NCI-H2196 (cell line): ENCODE data around the gene SLC12A8.

Experiments used
- DNase-seq: peaks from one replicate; lab custom pipeline; 2025; ENCODE audit not compliant: unreplicated experiment; lab: John Stamatoyannopoulos, UW

Gene SLC12A8

DNA sequence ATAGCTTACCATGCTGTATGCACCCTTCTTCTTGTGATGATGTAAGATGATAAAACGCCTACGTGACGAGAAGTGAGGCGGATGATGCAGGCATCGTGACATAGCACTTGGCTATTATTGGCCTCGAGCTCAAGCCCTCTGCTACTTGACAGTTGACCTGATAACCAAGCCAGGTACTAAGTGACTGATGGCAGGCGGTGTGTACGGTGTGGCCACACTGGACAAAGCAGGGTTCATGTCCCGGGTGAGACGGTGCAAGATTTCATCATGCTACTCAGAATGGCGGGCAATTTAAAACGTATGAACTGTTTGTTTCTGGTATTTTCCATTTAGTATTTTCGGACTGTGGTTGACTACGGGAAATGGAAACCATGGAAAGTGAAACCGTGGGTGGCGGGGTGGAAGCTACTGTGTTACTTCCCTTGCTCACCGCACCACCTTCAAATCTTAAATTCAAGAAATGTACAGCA lies 57.7 kb downstream of the SLC12A8 start:
- no peak for DNase-seq

DNA sequence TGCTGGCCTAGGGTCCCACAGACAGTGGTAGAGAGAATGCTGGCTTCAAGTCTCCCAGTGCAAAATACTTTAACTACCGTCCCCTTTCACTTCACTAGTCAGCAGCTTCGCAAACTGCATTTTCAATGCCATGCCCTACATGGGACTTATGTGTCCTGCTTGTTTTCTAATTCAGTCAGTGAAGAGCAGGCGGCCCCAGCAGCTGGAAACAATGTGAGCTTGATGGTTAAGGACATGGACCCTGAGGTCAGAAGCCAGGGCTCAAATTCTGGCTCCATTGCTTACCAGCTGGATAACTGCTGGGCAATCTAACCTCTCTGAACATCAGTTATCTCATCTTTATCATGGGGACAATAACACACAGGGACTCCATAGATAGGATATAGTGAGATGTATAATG lies 58.4 kb downstream of the SLC12A8 start:
- no peak for DNase-seq

DNA sequence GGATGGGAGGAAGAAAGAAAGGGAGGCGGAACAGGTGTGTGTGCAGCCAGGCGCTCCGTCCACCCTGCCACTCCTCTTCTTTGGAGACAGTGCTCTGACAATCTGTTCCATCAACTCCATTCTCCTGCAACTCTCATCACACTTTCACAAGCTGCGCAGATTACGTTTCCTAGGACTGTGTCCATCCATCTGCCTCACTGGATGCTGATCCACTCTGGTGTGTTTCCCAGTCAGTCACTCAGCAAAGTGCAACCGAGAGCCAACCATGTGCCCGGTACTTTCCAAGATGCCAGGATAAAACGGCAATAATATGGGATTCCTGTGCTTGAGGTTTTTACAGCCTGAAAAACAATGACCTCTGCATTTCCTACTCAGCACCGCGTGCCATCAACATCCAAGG lies 59.6 kb downstream of the SLC12A8 start:
- no peak for DNase-seq

DNA sequence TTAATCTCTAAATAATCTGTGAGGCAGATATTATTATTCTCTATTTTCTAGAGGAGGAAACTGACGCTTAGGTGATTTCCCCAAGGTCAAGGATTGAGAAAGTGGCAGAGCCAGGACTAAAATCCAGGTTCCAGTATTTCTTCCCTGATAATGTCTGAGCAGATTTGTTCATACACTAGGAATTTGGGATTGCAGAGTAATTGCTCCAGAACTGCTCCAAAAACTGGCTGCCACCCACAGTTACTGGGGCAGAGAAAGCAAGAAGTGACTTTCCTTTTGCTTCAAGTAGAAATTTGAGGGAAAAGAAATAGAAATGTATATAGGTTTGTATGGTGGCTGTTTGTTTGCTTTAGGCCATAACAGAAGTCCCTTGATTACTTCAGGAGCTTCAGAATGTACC lies 60.6 kb downstream of the SLC12A8 start:
- no peak for DNase-seq

DNA sequence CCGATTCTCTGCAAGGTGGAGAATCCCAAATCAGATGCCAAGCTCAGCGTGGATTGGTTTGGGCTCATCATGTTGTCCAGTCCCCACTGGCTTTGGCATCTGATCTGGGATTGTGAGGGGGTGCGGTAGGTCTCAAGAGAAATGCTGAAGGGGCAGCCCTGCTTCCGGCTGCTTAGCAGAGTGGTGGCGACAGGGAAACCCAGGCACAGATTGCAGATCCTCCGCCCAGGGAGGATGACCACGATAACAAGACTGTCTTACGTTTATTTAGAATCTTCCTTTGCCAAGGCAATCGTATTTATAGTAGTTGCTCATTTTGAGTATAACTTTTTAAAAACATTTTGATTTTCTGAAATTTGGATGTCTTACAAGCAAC lies 61.1 kb downstream of the SLC12A8 start:
- DNase-seq: no peak

DNA sequence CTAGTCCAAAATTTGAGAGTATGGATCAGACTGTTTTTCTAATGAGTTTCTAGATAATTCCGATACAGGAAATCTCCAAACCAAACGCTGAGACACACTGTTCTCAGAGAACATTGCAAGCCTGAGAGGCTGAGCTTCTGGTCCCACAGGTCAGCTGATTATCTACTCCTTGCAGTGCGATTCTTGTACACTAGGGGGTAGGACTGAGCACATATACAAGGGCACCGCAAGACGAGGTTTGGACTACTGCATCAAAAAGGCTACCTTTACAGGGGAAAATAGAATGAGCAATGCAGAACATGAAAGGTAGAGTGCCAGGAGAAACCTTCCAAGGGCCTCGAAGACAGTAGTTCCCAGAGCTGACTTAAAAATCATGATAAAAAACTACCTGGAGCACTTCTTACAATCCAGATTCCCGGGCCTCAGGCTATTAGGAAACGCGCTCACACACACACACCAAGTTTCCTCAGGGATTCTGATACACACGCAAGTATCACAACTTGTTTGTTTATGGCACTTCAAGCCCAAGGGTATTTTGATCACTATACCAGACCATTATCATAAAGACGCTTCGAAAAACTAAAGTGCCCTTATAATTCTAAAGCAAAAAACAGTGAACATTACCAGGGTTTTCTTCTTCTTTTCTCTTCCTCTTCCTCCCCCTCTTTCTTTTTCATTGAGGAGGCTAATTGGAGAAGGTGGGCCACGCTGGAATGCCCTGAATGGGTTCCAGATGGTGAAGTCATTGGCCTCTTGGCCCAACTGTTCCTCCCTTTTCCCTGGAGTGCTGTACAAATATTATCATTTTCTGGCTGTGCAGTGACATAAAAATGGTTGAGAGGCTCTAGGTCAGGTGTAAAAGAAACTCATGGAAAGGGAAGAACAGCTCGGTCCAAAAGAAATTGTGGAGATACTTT lies 61.8 kb downstream of the SLC12A8 start:
- peak; percentile 50 for DNase-seq

DNA sequence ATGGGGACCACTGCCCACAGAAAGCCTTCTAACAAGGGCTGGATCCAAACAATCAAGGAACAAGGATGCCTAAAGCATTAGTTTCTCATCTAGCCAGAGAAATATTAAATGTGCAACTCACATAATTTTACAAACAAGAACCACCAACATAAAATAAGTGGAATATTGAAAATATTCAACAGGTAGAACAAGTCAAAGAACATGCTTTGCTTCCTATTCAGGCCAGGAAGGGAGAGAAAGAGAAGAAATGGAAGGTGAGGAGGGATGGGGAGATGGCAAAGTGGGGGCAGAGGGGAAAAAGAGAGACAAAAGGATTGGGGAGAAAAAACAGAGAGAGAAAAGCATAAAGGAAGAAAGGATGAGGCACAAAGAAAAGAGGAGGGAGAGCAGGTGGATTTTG lies 63.1 kb downstream of the SLC12A8 start:
- no peak for DNase-seq

DNA sequence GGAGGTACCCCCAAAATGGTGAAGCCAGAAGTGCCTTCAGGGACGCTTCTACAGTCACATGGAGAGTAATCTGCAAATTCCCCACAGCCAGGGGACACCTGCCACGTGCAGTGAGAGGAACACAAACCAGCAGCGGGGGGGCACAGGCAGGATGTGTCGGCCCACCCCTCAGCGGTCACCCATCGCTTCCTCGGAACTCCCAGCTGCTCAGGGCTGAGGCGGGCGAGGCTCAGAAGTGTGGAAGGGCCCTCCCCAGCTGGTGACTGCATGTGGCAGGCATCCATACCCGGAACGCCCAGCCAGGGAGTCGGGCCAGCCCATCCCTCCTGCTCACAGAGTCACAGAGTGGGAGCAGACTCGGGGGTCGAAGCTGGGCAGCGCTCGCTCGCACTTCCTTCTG lies 63.7 kb downstream of the SLC12A8 start:
- DNase-seq: no peak

DNA sequence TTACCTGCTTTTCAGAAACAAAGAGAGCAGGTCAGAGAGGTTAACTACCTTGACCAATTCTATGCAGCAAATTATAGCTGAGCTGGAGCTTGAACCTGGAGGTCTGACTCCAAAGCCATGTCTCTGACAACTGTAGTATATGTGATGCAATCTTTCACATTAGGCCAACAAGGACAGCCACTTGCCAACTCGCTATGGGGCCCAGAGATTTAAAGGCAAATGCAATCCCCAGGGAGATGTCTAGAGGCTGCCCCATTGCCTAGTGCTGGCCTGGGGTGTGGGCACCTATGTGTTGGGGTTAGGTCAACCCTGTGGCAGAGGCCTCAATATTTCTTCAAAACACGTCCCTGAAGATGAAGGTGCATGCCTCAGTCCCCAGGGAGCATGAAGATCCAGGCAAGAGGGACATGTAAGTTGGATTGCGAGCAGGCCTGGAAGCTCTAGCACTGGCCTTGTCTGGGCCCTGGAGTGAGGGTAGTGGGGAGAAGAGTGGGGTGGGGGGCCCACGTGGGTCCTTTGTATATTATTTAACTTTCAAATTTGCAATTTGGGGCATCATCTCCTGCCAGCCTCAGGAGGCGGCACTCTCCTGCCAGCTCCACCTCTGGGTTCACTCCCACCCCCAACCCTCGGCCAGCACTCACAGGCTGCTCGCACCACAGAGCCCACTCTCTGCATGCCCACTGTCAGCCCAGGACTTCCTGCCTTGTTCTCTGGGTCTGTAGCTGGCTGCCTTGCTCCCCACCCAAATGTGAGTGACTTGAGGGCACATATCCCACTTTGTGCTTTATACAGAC lies 64.3 kb downstream of the SLC12A8 start:
- DNase-seq: no peak

DNA sequence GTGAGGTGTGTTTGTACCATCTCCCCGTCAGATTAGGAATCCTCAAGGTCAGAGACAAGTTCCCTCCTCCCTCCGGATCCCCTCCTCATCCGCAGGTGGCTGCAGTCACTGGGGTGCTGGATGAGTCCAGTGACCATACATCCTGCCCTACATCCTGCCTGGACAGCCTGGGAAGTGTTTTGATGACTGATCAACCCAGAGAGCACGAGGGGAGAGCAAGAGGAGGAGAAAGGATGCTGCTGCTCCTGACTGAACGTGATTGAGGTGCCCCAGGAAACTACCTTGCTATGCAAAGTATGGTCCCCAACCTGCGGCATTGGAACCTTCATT lies 65.1 kb downstream of the SLC12A8 start:
- no peak for DNase-seq

DNA sequence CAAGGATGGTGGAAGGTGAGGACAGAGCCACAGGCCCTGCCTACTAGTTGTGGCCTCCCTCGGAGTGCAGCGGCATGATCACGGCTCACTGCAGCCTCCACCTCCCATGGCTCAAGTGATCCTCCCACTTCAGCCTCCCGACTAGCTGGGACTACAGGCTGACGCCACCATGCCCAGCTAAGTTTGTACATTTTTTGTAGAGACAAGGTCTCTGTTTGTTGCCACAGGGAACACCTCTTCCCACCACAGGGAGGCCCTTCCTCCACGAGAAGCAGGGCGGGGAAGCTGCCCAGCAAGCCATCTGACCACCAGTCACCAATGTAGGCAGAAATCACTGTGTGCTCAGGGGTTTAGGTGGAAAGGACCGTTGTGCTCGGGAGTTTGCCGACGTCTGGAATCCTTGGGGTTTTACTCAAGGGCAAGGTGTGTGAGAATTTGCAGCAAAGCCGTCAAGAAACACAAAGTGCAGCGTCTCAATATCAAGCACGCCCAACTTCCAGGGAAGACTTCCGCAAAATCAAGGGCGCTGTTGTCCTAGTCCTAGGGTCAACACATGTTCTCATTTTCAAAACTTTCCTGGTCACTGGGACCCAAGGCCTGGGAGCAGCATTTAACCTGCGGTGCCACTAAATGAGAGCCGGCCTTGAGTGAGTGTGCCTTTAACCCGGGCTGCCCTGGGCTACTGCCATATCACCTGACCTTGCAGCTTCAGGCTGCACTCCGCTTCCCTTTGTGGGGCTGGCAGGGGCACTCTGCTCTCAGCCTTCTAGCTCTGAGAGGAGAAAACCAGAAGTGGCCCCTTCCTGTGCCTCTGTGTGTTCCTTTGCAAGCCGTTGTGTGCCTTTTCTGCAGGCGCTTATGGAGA lies 65.7 kb downstream of the SLC12A8 start:
- DNase-seq: no peak

DNA sequence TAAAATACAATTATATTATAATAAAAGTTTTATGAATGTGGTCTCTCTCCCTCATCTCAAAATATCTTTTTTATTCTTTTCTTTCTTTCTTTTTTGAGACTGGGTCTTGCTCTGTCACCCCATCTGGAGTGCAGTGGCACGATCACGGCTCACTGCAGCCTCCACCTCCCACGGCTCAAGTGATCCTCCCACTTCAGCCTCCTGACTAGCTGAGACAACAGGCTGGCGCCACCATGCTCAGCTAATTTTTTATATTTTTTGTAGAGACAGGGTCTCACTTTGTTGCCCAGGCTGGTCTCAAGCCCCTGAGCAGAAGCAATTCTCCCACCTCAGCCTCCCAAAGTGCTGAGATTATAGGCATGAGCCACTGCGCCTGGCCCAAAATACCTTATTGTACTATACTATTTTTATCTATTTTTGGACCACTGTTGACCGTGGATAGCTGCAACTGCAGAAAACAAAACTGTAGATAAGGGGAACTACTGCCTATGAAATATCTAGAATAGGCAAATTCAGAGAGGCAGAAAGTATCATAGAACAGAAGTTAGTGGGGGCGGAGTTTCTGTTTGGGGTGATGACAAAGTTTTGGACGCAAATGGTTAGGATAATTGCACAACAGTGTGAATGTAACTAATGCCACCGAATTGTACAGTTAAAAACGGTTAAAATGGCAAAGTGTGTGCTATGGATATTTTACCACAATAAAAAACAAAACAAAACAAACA lies 66.6 kb downstream of the SLC12A8 start:
- DNase-seq: no peak

DNA sequence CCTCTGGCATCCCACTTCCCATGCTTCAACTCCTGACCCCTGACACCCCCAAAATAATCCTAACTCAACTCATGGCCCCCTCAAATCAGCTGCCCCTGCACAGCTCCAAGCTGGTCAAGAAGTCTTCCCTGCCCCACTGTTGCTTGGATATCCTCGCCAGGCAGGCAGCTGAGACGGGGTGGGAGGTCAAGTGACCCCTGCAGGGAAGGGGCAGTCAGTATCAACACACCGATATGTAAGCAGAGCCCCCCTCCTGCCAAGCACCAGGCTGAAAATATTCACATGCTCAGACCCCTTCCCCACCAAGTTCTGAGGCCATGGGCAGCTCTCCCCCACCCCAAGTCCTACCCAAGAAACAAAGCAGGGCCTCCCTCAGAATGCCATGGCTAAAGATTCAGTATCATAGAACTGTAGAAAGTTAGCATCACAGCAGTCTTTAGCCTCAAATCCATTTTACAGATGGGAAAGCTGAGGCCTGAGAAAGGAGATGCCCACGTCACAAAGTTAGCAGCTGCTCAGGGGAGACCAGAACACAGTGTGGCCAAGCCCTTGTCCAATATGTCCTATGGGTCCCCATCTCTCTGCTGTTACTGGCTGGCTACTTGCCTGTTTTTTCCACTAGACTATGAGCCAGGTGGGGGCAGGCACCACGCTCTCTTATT lies 67.8 kb downstream of the SLC12A8 start:
- DNase-seq: no peak

DNA sequence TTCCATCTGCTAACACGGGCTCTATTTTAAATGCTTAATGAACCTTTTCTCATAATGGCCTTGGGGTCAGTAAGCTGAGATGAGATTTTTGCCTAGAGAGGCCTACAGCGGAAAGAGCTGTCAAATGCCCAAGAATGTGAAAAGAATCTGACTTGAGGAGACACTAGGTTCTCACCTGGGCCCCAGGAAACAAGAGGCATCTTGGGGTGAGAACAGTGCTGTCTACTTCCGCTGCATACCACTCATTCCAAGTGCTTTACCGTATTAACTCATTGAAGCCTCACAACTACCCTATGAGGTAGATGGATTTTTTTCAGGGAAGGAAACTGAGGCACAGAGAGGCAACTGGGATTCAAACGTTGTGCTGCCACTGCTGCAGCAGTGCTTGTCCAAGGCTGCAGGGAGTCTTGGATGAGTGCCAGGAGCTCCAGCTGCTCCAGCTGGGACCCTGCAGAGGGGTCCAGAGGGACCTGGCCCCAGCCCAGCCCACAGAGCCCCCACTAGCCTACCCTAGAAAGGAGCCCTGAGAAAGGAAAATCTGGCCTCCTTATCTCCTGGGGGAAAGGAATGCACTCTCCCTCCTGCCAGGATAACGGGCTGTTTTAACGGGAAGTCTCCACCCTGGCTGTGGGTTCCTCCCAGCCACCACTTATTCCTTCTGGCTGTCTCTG lies 68.4 kb downstream of the SLC12A8 start:
- DNase-seq: no peak

DNA sequence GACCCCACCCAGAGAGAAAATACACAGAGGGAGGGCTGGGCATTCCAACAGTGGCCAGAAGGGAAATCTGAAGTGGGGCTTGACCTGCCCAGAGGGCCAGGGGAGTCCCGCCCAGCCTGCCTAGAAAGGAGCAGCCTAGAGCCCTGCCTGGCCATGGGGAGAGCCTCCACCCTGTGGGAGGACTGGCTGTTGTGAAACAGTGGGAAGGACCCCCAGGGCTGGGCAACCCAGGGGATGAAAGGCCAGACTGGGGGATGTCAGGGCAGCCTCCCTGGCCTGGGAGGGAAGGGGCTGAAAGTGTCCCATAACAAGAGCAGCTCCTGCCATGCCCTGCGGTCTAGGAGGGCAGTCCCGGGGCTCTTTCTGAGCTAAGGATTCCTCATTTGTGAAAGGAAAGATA lies 69.0 kb downstream of the SLC12A8 start:
- DNase-seq: no peak

DNA sequence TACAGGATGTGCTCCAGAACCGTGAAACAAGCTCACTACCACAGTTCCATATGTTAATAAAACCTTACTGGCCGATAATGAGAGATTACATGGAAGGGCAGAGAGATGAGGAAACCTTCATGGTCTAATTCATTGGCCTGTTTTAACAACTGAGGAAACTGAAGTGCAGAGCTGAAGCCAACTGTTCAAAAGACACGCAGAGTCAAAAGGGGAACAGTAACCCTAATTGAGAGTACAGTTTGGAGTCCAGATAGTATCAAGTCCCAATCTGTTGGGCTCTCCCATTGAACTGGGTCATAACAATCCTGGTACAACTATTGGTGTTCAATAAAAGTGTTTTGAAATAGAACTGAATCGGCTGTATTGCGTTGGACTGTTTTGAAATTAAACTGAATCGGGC lies 69.6 kb downstream of the SLC12A8 start:
- DNase-seq: no peak

DNA sequence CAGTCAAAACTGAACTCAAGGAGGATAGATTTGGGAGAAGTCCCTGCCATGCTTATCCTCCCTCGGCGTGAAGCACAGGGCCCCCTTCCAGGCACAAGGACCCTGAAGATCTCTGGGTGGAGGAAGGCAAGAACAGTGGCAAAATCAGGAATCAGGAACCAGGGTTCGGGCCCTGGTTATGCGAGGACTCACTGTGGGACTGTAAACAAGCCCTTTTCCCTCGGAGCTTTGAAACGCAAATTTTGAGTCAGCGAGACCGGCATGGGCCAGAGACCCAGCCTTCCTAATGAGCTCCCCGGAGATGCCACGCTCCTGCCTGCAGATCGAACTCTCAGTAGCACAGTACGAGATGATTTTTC lies 70.1 kb downstream of the SLC12A8 start:
- DNase-seq: no peak

DNA sequence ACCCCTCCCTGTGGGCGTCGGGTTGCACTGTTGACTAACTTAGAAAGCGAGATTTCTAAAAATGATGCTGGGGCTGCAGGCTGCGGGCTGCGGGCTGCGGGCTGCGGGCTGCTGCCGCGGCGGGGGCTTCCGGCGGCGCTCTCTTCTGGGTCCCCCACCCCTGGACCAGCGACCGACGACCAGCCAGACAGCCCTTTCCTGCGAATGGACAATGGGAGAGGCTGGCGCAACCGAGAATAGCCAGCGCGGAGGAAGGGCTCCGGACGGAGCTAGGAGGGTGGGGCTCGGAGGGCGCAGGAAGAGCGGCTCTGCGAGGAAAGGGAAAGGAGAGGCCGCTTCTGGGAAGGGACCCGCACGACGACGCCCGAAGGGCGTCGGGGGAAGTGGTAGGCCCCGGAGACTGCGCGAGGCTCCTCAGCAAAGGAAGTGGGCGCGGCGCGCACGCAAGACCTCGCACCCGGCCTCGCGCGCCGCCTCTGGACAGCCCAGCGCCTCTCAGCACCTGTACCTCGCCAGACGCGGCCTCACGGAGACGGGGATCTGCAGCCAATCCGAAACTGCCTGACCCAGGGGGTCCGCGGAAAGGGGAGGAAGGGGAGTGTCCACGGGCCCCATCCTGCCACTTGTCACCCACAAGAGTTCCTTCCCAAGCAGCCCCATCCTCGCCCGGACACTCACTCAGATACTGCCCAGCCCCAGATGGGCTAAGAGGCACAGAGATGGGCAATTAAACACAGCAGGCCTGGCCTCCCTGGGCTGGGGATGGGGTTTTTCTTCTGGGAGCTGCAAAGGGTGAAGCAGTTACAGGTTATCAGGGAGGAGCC lies 70.7 kb downstream of the SLC12A8 start:
- DNase-seq: no peak
